Esophagus squamous epithelium (tissue), 4 donors: ENCODE measurements around the gene C1RL.

Source experiments
- CTCF ChIP-seq, 6 experiments: fragments of 450-650 bp in 4 of 6; fragments of 200-600 bp in 2 of 6; sonication (generic) in 2 of 6; IDR thresholded peaks; one replicate each; pipeline ENCODE4 v1.5.1; 2016 to 2019; ENCODE audit warnings: antibody characterized with exemption in 6 of 6, mild to moderate bottlenecking in 4 of 6, moderate library complexity in 4 of 6
- POLR2A ChIP-seq, 4 donors: fragments of 450-650 bp; IDR thresholded peaks; one replicate each; pipeline ENCODE4 v1.6.1; 2017; ENCODE audit warnings: antibody characterized with exemption in 4 of 4, mild to moderate bottlenecking in 4 of 4, moderate library complexity in 3 of 4

- TF ChIP-seq CTCF (IDR thresholded peaks at IDR 0.05) (no peak), POLR2A (IDR thresholded peaks at IDR 0.05) (no peak)
Observed at GRCh38 chr12:7114851-7115250, 5.8 kb upstream of the C1RL start.
